ENCODE data around the gene SMIM30.
"Not testable (repeated sequence)": the region's sequence is repeated elsewhere in the genome, so short reads cannot be mapped to it uniquely, and the experiment has no call there.

DNA sequence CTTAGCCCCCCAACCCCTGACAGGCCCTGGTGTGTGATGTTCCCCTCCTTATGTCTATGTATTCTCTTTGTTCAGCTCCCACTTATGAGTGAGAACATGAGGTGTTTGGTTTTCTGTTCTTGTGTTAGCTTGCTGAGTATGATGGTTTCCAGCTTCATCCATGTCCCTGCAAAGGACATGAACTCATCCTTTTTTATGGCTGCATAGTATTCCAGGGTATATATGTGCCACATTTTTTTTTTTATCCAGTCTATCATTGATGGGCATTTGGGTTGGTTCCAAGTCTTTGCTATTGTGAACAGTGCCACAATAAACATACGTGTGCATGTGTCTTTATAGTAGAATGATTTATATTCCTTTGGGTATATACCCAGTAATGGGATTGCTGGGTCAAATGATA is 47.8 kb upstream of the SMIM30 start:
- TF ChIP-seq ZNF274 (IDR thresholded peaks at IDR 0.05; ENCODE audit: low read depth, low read length); YY1 (IDR thresholded peaks at IDR 0.05; ENCODE audit: insufficient read depth, insufficient read length); SUZ12 (IDR thresholded peaks at IDR 0.05; ENCODE audit: extremely low read depth, insufficient read depth, insufficient read length): not testable (repeated sequence)
